Measurements from ENCODE around the gene LTBP3. TPM values are rescaled to one million over a fixed set of nuclear protein-coding genes. Genes with fewer than 3 reads are reported as not detected.

Gene LTBP3
- total RNA-seq, 1 donor from 2014 or later: 13.1 TPM

GRCh38 chr11:65555693-65556231 lies 2.4 kb downstream of the LTBP3 start:
- DNase-seq (ENCODE audit: low read depth in 2 of 2): peak; percentile 54 to 82

- no peak for DNase-seq (ENCODE audit: low read depth in 2 of 2)
These were observed 3.2 kb downstream of the LTBP3 start for GRCh38 chr11:65554842-65555430.

DNA sequence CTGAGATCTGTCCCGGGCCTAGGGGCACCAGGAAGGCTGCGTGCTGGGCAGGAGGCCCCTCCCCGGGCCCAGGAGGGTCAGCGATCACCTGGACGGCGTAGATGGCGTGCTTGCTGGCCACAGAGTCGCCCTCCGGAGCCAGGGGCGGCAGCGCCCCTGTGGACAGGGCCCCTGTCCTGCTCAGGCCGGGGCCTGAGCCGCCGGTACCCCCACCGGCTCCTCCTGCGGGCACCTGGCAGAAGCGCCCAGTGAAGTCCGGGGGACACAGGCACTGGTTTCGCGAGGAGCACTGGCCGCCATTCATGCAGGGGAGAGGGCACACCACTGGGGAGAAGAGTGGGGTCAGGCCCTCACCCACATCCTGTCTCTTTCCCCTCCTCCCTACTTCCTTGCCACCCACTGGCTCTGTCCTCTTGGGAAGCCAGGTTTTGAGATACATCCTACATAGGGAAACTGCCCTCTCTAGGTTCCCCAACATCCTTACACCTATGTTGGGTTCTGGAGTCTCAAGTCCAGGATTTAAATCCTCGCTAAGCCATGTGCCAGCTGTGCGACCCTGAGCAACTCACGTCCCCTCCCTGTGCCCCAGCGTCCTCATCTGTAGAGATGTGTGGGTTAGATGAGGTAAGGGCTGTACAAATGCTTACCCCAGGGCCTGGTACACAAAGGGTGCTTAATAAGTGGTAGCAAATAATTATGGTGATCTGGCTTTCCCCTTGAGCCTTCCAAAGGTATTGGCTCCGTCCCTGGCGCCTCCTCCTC lies 3.9 kb downstream of the LTBP3 start:
- DNase-seq (ENCODE audit: low read depth in 2 of 2): no peak

GRCh38 chr11:65553301-65554001 lies 4.7 kb downstream of the LTBP3 start:
- no peak for DNase-seq (ENCODE audit: low read depth in 2 of 2)

DNA sequence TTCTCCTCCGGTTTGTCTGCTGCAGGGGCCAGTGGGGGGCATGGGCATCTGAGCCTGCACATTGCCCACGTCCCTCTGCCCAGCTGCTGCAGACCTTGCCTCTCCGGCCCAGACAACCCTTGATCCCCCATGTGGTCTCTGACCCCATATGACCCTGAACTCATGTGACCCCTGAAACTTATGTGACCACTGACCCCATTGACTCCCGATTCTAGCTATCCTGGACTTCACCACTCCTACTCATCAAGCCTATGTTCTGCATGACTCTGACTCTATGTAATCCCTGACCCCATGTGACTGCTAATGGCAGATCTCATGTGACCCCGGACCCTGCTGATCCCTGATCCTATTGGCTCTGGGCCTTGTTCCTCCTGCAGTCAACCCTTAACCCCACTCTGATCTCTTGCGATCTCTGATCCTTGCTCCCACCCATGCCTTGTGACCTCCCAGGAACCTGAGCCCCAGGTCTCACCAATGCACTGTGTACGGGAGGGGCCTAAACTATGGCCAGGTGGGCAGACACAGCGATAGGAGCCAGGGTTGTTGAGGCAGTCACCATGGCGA lies 5.7 kb downstream of the LTBP3 start:
- DNase-seq (ENCODE audit: low read depth in 2 of 2): no peak

DNA sequence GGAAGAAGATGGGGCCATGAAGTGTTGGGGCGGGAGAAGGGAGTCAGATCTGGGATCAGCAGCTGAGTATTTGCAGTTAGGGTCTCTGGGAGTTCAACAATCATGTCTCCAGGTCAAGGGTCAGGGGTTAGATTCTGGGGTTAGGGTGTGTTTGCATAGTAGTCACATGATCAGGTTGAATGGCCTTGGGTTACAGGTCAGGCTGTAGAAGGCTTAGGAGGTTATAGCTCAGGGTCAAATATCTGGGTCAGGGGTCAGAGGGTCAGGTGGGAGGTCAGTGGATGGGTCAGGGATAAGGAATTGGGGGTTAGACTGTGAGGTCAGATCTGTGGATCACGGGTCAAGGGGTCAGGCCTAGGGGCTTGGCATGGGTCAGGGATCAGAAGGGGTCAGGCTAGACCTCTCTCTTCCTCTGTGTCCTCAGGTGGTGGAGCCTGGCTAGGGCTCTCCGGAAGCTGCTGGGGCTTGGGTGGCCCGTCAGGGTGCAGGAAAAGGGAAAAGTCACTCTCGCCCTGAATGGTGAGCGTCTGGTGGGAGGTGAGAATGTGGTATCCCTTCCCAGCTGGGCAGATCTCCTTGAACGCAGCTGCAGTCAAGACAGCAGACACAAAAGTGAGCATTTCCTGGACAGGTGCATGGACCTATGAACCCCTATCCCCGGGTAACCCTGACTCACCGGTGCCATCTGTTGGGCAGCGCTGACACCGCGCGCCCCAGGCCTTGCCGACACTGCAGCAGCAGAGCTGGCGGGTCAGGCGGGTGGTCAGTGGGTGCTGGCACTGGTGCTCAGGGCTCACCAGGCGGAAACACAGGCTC lies 6.4 kb downstream of the LTBP3 start:
- DNase-seq (ENCODE audit: low read depth in 2 of 2): peak in 1 of 2 donors; percentile 58

- DNase-seq (ENCODE audit: low read depth in 2 of 2): no peak
These were observed 9.1 kb downstream of the LTBP3 start for GRCh38 chr11:65549096-65549495.

DNA sequence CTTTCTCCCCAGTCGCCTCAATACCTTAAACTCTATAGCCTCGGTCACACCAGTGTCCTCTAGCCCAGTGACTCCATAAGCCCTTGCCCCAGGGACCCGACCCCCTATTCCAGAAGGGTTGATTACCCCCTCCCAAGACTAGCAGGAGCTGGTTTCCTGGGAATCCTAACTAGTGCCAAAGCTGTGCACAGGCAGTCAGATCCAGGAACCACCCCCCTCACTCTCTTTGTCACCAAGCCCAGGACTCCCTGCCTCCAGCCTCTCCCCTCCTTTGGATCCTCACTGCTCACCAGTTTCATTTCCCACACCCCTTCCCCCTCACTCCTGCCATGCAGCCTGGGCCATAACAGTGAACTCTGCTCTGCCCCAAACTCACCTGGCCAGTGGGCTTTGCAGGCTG lies 9.8 kb downstream of the LTBP3 start:
- no peak for DNase-seq (ENCODE audit: low read depth in 2 of 2)

DNA sequence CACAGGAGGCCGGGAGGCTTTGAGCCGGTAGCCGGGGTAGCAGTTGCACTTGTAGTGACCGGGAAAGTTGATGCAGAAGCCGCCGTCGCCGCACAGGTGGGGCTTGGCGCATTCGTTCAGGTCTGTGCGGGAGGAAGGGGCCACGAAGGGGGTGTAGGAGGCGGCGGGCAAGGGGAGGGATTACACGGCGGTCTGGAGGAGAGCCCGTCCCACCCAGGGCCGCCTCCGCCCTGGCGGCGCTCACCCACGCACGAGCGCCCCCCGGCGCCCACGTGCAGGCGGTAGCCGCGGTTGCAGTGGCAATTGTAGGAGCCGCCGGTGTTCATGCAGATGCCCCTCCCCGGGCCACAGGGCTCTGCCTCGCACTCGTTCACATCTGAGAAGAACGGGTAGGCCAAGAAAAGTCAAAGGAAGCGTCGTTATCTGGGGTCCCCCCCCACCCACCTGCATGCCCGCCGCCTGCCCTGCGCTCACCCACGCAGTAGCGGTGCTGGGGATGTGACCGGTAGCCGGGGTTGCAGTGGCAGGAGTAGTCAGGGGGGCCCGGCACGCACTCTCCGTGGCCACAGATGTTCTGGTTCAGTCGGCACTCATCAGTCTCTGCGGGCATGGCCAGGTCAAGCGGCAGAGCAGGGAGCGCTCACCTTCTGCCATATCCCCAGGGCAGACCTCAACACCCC lies 10.6 kb downstream of the LTBP3 start:
- DNase-seq (ENCODE audit: low read depth in 2 of 2): no peak

GRCh38 chr11:65546217-65546958 lies 11.8 kb downstream of the LTBP3 start:
- DNase-seq (ENCODE audit: low read depth in 2 of 2): peak; percentile 36 to 70

- no peak for DNase-seq (ENCODE audit: low read depth in 2 of 2)
These were observed 12.3 kb downstream of the LTBP3 start for GRCh38 chr11:65545853-65546216.

- DNase-seq (ENCODE audit: low read depth in 2 of 2): no peak
These were observed 15.3 kb downstream of the LTBP3 start for GRCh38 chr11:65542738-65543390.

DNA sequence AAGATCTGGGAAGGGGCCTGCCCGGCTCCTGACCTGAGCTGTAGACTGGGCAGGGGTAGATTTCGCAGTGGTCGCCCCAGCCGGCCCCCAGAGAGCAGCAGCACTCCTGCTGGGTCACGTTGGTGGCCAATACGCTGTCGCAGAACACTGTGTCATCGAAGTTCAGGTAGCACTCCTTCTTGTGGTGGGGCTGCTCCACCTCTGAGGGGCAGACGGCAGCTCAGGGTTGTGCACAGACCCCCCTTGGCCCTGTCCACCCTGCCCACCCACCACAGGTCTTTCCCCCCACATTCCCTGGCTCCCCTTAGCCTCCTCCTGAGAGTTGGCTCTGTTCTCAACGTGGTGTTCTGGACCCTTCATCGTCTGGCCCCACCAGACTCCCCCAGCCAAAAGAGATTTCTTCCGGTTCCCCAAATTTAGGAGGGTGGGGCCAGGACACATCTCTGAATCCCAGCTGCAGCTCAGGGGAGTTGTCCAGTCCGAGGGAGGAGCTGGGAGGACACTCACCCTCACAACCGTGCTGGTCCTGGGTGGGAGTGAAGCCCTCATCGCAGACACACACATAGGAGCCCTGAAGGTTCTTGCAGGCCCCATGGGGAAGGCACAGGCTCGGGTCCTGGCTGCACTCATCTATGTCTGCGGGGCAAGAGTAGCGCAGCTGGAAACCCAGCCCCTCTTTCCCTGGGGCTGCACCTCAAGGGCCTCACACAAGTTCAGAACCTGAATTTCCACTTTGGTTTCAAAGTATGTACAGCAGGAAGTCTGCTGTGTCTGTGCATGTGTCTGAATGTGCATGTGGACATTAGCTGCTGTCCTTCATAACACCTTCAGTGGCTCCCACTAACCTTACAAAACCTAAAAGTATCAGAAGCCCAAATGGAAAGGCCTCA lies 16.8 kb downstream of the LTBP3 start:
- DNase-seq (ENCODE audit: low read depth in 2 of 2): no peak

GRCh38 chr11:65540290-65541092 lies 17.7 kb downstream of the LTBP3 start:
- DNase-seq (ENCODE audit: low read depth in 2 of 2): peak; percentile 62 to 89

DNA sequence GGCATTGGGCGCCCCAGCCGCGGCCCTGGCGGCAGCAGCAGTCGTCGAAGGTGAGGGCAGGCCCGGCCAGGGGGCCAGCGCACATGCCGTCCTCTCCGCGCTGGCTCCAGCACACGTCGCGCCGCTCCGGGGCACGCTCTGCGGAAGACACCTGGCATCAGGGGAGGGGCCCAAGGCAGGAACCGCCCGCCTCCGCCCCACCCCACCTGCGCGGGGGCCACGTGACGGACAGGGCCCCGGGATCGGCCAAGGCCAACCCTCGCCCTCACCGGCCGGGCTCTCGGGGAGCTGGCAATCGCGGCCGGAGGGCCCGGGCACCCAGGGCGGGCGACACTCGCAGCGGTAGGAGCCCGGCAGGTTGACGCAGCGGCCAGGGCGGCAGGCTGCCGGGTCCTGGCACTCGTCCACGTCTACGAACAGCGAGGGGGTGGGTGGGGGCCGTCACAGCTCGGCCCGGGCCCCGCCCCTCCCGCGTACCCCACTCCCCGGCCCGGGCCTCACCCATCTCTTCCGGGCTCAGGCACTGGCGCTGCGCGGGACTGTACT lies 18.3 kb downstream of the LTBP3 start:
- DNase-seq (ENCODE audit: low read depth in 2 of 2): peak in 1 of 2 donors; percentile 16

DNA sequence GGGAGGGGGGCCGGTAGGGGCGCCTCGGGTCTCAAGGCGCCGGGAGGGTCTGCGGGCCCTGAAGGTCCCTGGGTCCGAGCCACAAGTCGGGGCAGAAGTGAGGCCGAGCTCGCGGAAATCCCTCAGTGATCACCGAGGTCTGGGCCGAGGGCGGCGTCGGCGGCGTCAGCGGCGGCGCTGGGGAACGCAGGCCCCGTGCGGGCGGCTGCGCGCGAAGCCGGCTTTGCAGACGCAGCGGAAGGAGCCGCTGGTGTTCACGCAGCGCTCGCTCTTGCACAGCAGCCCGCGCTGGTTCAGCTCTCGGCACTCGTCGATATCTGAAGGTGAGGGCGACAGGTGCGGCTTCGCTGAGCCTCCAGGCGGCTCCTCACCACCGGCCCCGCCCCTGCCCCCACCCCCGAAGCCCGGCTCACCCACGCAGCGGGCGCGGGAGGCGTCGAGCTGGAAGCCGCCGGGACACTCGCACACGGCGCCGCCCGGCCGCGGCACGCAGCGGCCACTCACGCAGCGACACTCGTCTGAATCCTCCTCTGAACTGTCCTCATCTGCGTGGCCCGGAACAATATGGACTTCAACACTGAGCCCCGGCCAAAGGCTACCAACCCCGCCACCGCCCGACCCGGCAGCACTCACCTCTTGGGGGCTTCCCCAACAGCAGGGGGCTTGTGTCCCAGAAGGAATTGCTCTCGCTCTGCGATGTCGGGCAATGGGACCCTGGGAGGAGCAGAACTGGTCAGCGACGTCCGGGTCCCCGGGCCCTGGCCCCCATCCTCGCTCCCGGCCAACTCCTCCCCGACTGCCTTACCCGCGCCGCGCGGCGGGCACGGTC lies 19.0 kb downstream of the LTBP3 start:
- DNase-seq (ENCODE audit: low read depth in 2 of 2): no peak

Data from dermis microvascular lymphatic vessel endothelial cell (primary cell).